ENCODE results near the gene C3orf20.

- TF ChIP-seq POLR2A (IDR thresholded peaks at IDR 0.05; ENCODE audit: extremely low read depth, insufficient read length) = no peak
- TF ChIP-seq, protein P1, sequence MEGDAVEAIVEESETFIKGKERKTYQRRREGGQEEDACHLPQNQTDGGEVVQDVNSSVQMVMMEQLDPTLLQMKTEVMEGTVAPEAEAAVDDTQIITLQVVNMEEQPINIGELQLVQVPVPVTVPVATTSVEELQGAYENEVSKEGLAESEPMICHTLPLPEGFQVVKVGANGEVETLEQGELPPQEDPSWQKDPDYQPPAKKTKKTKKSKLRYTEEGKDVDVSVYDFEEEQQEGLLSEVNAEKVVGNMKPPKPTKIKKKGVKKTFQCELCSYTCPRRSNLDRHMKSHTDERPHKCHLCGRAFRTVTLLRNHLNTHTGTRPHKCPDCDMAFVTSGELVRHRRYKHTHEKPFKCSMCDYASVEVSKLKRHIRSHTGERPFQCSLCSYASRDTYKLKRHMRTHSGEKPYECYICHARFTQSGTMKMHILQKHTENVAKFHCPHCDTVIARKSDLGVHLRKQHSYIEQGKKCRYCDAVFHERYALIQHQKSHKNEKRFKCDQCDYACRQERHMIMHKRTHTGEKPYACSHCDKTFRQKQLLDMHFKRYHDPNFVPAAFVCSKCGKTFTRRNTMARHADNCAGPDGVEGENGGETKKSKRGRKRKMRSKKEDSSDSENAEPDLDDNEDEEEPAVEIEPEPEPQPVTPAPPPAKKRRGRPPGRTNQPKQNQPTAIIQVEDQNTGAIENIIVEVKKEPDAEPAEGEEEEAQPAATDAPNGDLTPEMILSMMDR (IDR thresholded peaks at IDR 0.05; ENCODE audit: low read depth, low read length) = no peak
These were observed 46.4 kb downstream of the C3orf20 start for GRCh38 chr3:14721126-14721864.
